ENCODE data around the gene TFPI2. TPM values are rescaled to one million over a fixed set of nuclear protein-coding genes. Genes with fewer than 3 reads are reported as not detected.

Gene TFPI2
- total RNA-seq, 1 donor from 2014 or later, result 14.1 TPM

DNA sequence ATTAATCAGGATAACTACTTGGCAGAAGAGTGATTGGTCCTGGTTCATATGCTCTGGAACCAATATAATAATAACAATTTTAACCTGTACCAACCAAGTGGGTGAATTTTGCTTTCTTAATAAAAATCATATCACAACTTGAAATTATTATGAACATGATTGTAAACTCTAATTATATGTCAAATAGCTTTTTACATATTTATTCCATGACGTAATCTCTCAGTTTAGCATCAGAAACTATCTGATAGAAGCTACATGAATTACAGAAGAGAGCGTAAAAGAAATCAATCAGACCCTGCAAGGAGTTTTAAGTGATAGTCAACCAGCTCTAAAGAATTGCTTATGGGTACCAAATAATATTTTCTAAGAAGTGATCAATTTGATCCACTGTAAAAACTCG is 41.1 kb upstream of the TFPI2 start:
- Mint-ChIP-seq H3K9me3 (ENCODE audit: low read depth) (no peaks in the 10 kb centered on the region), H3K4me1 (ENCODE audit: low read depth) (peaks cover 18% of the 10 kb centered on the region), H3K4me3 (ENCODE audit: unreplicated experiment) (no peak overlapping the region), H3K27me3 (ENCODE audit: low read depth) (no peaks in the 10 kb centered on the region), H3K36me3 (ENCODE audit: low read depth) (peaks cover 4% of the 10 kb centered on the region), H3K27ac (ENCODE audit: unreplicated experiment) (no peak overlapping the region)
- no peak for DNase-seq (ENCODE audit: low spot score)
- TF ChIP-seq, protein P1, sequence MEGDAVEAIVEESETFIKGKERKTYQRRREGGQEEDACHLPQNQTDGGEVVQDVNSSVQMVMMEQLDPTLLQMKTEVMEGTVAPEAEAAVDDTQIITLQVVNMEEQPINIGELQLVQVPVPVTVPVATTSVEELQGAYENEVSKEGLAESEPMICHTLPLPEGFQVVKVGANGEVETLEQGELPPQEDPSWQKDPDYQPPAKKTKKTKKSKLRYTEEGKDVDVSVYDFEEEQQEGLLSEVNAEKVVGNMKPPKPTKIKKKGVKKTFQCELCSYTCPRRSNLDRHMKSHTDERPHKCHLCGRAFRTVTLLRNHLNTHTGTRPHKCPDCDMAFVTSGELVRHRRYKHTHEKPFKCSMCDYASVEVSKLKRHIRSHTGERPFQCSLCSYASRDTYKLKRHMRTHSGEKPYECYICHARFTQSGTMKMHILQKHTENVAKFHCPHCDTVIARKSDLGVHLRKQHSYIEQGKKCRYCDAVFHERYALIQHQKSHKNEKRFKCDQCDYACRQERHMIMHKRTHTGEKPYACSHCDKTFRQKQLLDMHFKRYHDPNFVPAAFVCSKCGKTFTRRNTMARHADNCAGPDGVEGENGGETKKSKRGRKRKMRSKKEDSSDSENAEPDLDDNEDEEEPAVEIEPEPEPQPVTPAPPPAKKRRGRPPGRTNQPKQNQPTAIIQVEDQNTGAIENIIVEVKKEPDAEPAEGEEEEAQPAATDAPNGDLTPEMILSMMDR (IDR thresholded peaks at IDR 0.05), result no peak

DNA sequence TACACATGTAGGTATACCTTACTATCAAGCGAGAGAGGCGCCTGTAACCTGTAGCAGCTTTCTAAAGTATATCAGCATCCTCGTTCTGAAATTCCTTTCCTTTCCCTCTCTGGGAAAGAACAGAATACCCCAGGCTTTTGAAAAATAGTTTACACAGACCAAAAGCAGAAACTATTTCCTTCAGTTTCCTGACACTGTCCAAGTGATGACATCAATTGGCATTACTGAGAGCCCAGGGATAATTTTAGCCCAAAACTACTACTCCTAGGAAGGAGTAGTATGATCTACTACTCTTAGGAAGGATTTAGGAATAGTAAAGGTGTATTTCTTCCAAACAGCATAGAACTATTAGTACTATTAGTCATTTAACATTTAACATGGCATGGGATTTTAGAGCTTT is 37.0 kb upstream of the TFPI2 start:
- peaks cover 8% of the 10 kb centered on the region for H3K36me3 Mint-ChIP-seq (ENCODE audit: low read depth)

DNA sequence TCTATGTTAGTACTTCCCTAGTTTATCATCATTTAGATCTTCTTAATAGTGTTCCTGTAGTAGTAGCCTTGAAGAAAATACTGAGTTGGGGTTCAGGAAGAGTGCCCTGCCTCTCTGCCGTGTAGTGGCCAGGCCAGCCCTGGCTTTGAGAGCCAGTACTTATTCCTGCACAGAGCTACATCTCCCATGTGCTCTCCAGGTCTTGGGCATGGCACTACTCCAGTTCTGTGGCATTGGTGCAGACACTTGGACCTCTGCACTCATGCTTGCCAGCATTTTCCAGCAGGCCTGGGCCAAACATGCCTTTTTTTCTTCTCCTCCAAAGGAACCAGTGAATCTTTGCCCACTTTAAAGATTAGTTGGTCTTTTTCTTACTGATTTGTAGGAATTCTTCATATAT is 36.2 kb upstream of the TFPI2 start:
- no peak for DNase-seq (ENCODE audit: low spot score)
- H3K36me3 Mint-ChIP-seq (ENCODE audit: low read depth), result peaks cover 8% of the 10 kb centered on the region
- TF ChIP-seq, protein P1 (IDR thresholded peaks at IDR 0.05), result no peak
- no peak overlapping the region for H3K4me3 Mint-ChIP-seq (ENCODE audit: unreplicated experiment)
- H3K4me1 Mint-ChIP-seq (ENCODE audit: low read depth), result peaks cover 30% of the 10 kb centered on the region
- no peaks in the 10 kb centered on the region for H3K9me3 Mint-ChIP-seq (ENCODE audit: low read depth)
- H3K27ac Mint-ChIP-seq (ENCODE audit: unreplicated experiment), result peak overlapping the region; percentile 49
- H3K27me3 Mint-ChIP-seq (ENCODE audit: low read depth), result no peaks in the 10 kb centered on the region

More for the DNA sequence above, 37.0 kb upstream of the TFPI2 start:
- H3K4me1 Mint-ChIP-seq (ENCODE audit: low read depth), result peaks cover 27% of the 10 kb centered on the region
- no peak for DNase-seq (ENCODE audit: low spot score)
- TF ChIP-seq, protein P1 (IDR thresholded peaks at IDR 0.05), result no peak
- H3K9me3 Mint-ChIP-seq (ENCODE audit: low read depth), result no peaks in the 10 kb centered on the region
- peak overlapping the region; percentile 36 for H3K27ac Mint-ChIP-seq (ENCODE audit: unreplicated experiment)
- no peak overlapping the region for H3K4me3 Mint-ChIP-seq (ENCODE audit: unreplicated experiment)
- H3K27me3 Mint-ChIP-seq (ENCODE audit: low read depth), result no peaks in the 10 kb centered on the region

GRCh38 chr7:93923942-93924341 is 33.4 kb upstream of the TFPI2 start:
- DNase-seq (ENCODE audit: low spot score), result no peak
- Mint-ChIP-seq H3K36me3 (ENCODE audit: low read depth) (peaks cover 8% of the 10 kb centered on the region), H3K27ac (ENCODE audit: unreplicated experiment) (peak overlapping the region; percentile 0), H3K4me3 (ENCODE audit: unreplicated experiment) (peak overlapping the region; percentile 89), H3K4me1 (ENCODE audit: low read depth) (peaks cover 45% of the 10 kb centered on the region), H3K9me3 (ENCODE audit: low read depth) (no peaks in the 10 kb centered on the region), H3K27me3 (ENCODE audit: low read depth) (no peaks in the 10 kb centered on the region)
- TF ChIP-seq, protein P1 (IDR thresholded peaks at IDR 0.05), result no peak

DNA sequence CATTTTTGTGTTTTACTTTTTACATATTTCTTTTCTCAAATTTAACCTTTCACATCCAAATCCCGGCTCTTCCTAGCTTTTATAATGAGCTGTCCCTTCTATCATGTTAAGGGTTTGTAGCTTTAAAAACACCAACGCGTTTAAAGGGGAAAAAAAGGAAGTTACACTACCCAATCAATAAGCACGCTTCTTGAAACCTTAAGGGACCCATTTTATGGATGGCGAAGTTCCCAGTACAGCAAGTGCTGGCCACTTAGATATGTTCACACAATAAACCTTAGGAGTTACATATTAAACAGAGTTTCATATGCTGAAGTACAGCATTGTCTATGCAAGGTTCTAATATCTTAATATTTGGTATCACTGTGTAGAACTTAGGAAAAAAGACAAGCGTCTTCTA is 32.7 kb upstream of the TFPI2 start:
- no peak for DNase-seq (ENCODE audit: low spot score)
- peak overlapping the region; percentile 97 for H3K27ac Mint-ChIP-seq (ENCODE audit: unreplicated experiment)
- peaks cover 45% of the 10 kb centered on the region for H3K4me1 Mint-ChIP-seq (ENCODE audit: low read depth)
- TF ChIP-seq, protein P1 (IDR thresholded peaks at IDR 0.05), result no peak
- peaks cover 8% of the 10 kb centered on the region for H3K36me3 Mint-ChIP-seq (ENCODE audit: low read depth)
- H3K27me3 Mint-ChIP-seq (ENCODE audit: low read depth), result no peaks in the 10 kb centered on the region
- no peaks in the 10 kb centered on the region for H3K9me3 Mint-ChIP-seq (ENCODE audit: low read depth)
- H3K4me3 Mint-ChIP-seq (ENCODE audit: unreplicated experiment), result peak overlapping the region; percentile 89
